GM21529 (cell line): Measurements from ENCODE around the gene PDZD8.

Experiments
- ATAC-seq: cut with Tn5 transposase; IDR thresholded peaks from one replicate; pipeline ENCODE4 v1.9.1; 2021; ENCODE audit not compliant: unreplicated experiment

The PDZD8 gene

DNA sequence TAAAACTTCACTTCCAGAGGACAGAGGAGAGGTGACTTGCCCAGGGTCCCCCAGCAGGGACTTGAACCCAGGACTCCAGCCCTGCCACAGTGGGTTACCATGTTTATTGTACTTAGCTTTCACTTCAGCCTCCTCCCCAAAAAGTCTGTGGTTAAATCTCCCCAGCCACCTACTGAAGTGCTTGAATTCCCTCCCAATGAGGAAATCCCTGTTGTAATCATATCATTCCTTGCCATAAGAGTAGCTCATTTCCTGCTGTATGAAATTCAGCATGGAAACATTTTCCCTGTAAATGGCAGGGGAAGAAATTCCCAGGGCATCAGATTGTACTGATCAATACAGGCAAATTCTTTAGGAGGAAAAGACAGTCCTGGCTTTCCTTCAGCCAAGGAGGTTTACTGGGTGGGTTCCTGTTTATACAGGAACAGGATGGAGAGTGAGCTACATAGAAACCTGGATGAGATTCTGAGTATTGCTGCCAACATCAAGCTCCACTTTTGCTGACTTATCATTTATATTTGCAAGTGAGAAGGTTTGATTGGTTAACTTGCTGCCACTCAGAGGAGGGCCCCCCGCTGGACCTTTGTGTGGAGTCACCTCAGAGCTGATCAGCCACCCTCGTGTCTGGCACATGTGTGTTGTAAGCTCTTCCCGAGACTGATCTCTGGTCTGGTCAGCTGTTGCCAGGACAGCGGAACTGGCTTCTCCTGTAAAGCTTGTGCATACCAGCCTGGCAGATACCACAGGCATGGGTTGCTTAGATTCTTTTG lies 16.4 kb upstream of the PDZD8 start:
- no peak for ATAC-seq

DNA sequence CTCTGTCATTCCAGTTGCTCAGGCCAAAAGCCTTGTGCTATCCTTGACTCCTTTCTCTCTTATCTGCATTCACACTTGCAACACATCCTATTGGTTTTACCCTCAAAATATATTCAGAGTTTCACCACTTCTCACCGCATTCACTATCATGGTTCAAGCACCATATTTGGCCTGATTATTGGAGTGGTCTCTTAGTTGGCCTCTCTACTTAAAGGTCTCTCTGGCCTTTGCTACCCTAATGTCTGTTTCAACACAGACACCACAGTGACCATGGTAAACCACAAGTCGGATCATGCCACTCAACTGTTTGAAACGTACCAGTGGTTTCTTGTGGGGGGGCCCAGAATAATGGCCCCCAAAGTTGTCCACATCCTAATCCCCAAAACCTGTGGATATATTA lies 15.2 kb upstream of the PDZD8 start:
- ATAC-seq, result no peak

DNA sequence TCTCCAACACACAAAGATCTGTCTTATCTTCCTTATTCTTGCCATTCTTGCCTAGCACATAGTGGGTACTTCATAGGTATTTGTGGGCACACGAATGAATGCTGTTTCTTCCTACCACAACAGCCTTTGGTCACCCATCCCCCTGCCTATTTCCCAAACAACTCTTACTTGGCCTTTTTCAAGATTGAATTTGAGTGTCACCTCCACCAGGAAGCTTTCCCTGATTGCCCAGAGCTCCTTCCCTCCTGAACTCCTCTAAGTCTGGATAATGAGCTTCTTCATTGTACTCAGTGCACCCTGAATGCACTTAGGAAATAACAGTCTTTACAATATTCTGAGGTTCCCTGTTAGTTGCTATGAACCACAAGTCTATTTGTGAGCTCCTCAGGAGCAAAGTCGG lies 11.6 kb upstream of the PDZD8 start:
- no peak for ATAC-seq

DNA sequence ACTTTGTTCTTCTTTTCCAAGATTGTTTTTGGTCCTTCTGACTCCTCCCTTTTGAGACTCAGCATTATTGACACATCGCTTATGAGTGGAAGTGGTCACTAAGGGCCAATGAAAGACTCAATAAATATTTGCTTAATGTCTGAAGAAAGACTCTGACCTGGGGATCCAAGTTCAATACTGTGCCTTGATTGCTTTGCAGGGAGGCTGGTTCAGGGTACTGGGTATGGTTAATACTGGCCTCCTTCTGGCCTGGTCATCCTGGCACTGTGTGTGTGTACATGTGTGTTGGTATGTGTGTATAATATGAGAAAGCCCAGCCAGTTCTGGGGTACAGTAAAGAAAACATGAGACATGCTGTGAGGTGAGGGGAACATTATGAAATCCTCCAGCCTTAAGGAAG lies 7.6 kb upstream of the PDZD8 start:
- ATAC-seq, result no peak

DNA sequence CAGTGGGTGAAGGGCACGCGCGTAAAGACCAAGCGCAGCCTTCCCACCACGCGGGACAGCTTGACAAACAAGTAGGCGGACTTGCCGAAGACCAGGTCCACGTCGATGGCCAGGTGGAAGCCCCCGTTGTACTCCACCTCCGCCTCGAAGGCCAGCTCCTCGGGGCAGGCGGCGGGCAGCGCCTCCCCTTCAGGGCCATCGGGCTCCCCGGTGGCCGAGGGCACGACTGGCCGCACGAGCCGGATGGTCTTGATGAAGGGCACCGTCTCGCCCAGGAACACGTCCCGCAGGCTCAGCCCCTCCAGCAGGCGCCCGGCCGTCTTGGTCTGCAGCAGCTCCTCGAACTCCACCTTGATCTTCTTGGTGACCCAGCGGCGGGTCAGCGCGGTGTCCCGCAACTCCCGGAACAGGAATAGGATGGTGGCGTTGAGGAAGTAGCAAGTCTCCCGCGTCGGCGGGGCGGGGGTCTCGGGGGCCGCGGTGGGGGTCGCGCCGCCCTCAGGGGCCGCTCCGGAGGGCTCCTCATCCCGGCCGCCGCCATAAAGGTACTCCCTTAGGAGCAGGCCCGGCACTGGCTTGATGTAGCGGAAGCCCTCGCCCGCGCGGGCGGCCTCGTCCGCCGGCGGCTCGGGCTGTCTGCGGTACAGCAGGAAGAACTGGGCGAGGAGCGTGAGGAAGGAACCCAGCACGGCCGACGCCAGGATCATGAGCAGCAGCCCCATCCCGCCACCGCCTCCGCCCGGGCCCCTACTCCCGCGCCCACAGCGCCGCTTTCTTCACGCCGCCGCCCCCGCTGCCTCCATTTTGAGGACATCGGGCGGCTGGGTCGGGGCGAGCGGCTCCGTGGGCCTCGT lies 507 bp downstream of the PDZD8 start:
- ATAC-seq, result peak; percentile 39

DNA sequence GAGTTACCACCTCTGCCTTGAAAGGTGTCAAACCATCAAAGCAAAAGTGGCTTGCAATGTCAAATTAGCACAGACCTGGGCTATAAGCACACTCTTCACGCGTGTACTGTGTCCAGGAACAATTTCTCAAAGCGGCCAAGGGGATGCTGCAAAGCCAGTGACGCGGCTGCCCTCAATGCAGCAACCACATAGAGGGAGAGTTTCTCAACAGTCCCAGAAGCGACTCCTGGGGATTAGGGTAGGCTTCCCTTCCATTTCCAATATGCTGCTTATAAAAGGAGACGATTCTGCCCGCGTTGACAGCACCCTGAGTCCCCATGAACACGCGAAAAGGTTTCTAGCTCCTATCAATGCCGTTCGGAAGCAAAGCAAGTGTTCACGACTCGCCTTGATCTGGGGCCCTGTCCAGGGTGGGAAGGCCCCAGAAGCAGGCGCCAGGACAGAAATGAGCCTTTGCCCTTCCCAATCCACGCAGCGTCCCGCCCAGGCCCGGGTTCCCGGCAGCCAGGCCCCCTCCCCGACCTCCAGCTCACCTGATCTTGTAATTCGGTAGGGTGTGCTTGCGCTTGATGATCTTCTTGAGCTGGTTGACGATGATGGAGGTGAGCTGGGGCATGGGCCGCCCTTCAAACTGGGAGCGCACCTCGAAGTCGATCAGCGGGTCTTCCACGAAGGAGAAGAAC lies 1.3 kb downstream of the PDZD8 start:
- ATAC-seq, result peak; percentile 23

DNA sequence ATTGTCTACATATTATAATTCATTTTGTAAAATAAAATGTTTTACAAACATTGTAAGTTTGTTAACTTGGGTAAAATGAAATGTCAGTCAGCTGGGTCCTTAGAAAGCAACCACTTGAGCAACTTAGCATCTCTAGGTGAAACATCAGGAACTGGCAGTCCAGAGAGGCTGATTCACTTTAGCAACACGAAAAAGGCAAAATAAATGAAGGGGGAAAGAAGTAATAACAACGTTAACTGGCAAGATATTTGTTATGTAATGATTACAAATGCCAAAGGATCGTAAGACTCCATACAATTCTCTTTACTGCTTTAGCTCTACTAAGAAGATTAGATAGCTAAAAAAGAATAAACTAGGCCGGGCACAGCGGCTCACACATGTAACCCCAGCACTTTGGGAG lies 5.0 kb downstream of the PDZD8 start:
- ATAC-seq, result no peak

DNA sequence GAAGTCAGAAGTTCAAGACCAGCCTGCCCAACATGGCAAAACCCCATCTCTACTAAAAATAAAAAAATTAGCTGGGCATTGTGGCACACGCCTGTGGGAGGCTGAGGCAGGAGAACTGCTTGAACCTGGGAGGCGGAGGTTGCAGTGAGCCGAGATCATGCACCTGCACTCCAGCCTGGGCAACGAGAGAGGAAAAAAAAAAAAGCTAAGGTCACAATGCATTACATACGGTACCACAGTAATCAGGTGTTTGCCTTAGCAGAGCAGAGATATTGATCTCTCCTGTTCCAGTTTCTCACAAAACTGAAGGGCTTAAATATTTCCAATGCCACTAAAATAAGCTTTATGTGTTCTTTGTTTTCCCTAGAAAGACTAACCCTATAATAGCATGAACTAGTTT lies 7.5 kb downstream of the PDZD8 start:
- ATAC-seq, result no peak

DNA sequence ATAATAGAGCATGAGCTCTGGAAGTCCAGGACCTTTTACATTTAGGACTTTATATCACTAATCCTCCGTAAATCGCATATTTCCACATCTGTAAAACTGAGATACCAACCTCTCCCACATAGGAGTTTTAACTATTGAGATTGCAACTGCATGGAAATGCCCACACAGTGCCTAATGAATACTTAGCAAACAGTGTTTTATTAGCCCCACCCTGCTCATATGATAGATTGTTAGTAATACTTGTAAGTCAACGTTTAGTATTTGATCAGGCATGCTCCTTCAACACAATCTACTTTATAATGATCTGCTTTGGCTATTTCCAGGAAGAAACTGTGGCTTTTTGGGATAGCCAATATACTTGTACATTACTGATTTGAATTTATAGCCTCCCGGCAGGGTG lies 8.5 kb downstream of the PDZD8 start:
- no peak for ATAC-seq

DNA sequence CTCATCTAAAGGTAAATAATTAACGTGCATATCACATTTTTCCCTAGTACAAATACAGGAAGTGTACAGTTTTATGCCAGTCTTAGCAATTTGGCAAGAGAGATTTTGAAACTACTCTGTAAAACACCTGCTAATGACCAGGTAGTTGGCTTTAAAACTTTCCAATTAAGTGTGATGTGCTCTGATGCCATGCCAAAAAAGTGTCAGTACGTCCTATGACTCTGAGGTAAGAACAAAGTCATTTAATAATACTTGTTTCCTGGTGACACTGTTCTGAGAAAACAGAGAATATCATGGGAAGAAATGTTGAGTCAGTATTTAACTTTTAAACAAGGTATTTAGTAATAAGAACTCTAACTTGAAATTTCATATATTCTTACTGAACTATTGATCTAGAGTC lies 9.6 kb downstream of the PDZD8 start:
- ATAC-seq, result no peak

DNA sequence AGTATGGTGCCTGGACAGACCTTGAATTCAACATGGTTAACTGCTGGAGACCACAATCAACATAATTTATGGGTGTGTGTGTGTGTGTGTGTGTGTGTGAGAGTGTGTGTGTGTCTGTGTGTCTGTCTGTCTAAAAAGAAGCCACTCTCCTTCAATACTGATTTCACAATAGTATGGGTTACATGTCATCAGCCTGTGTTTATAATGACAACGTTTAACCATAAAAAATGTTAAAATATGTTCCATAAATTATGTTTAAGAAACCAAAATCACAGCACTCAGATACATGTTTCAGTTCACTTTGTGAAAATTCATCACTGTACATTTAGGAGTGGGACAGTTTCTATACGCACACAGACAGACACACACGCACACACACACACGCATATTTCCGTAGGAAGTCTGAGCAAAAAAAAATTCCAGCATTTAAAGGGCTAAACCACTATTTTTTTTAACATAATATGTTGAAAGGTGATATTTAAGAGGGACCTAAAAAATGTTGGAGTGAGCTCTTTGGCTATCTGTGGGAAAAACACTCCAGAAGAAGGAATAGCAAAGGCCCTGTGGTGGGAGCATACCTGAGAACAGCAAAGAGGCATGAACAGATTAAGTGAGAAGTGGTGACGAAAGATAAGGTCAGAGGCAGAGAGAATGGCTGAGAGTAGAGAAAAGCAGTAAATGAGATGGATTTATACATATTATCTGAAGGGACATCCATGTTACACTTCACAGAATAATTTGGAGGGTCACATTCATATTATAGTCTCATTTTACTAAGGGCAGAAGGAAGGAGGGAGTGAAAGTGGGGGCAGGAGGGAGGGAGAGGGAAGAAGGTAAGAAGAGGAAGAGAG lies 10.9 kb downstream of the PDZD8 start:
- no peak for ATAC-seq

DNA sequence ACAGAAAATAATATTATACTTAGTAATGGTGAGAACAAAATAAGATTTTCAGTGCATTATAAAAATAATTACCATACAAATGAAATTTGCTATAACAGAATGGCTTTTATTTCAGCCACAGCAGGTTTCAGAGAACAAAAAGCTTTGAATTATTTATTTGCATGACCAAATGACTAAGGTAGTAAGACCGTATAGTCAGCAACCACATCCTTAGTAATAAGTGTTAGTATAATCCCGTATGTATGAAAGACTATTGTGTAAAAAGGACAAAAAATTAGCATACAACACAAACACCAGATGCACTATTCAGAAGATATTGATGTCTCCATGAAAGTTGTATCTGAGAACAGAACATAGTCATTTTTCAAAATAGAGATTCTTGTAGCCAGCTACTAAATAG lies 12.2 kb downstream of the PDZD8 start:
- ATAC-seq, result peak; percentile 37

DNA sequence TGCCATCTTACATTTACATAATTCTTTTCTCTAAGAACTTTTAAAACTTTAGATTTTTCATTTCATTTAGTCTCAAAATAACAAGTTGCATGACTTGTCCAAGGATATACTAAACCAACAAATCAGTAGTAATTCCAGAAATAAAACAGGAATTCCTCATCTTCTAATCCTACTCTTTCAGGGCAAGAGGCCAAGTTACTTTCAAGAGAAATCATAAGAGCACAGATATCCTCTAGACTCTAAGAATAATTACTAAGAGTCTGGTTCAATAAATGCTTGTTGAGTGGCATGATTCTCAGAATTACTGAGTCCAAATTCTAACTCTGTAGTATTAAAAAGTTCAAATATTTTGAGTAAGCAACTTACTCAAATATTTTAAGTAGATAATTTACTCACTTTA lies 12.9 kb downstream of the PDZD8 start:
- ATAC-seq, result no peak

DNA sequence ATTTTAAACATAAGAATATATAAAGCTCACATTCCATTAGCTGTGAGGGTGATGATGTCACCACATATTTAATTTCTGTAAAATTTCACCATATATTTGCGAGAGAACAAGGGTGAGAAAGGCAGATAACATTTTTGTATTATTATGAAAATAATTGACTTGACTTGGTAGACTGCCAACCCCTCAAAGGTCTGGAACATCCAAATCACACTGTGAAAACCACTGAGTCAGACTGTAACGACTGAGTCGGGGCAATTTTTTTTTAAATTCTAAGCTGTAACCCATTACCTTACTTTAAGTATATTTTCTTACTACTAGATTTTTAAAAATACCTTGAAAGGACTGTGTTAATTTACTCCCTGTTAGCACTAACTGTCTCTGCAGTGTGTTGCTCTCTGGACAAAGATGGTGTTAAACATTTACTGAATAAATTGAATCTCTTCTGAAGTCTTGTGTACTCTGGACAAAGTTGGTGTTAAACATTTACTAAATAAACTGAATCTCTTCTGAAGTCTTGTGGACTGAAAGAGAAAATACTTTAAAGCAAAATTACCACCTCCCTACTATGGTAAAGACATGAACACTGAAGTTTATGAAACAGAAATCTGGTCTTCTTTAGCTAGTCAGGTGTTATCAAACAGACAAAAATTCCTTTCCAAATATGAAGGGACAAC lies 14.1 kb downstream of the PDZD8 start:
- peak; percentile 53 for ATAC-seq

DNA sequence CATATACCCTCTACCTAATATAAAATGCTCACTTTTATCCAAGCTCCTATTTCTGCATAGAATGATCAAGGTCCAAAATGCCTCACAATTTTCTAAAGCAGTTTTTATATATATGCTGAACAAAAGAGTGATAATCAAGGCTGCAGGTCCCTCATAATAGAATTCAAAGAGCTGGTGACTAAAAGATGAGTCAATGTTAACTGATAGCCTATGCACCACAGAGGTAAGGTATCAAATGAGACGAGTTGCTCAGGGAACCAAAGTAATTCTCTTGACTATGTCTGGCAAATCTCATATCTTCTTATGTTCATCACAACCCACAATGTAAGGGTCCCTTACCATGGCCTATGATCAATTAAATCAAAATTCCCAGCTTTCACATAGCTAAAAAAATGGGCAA lies 15.2 kb downstream of the PDZD8 start:
- no peak for ATAC-seq

DNA sequence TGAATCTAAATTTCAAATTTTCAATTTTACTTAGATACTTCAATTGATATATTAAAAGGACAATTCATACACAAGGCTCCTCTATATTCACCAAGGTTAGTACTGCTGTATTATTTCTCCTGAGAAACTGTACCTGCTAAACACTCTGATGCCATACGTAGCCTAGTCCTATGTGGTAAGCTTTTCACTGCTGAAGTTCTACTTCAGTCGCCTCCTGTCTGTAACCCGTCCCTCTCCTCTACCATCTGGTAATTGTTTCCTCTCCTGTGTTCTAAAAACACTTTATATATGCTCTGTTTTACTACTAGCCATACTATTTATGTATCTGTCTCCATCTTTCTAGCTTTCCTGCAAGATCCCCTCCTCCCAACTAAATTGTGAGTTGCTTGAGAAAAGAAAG lies 20.2 kb downstream of the PDZD8 start:
- ATAC-seq, result no peak

DNA sequence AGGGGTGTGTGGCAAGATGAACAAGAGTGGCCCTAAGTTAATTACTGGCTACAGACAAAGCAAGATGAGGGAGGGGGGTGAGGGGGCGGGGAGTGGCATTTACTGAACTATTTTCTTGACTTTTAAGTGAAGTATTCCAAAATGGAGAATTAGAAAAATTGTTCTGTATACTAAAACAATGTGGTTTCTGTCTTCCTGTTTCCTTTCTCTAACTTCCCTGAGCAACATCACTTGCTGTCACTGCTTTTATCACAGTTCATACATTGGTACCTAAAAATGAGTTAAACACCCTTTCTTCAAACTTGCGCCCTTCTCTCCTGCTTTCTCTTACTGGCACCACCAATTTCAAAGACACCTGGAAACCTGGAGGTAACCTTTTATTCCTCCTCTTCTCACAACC lies 21.6 kb downstream of the PDZD8 start:
- ATAC-seq, result no peak

DNA sequence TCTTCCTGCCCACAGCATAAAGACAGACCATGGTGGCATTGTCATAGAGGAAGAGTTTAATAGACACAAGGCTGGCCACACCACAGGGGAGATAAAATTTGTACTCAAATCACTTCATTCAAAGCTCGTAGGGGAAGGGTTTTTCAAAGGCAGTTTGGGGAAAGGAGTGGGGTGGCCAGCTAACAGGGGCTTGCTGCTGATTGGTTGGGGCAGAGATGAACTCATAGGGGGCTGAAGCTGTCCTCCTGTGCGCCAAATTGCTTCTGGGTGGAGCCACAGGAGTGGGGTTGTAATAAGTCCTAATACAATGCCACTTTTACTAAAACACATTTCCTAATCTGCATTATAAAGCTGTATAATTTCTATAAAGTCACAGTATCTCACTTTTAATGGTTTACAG lies 22.5 kb downstream of the PDZD8 start:
- ATAC-seq, result no peak

DNA sequence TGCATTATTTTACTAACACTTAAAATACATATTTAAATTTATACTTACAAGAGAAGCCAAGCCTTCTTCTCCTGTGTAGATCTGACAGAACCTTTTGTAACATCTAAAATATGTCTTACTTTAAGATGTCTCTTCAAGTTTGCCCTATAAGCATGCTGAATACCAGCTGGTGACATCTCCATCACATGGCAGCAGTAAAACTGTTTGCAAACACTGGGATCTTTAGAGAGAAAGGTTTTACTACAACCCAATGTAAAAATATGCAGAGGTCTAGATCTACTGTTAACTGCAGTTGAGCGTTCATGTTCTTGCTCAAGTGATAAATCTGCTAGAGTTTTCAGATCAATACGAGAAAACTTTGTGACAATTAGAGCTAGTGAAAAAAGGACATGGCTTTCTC lies 23.2 kb downstream of the PDZD8 start:
- no peak for ATAC-seq

DNA sequence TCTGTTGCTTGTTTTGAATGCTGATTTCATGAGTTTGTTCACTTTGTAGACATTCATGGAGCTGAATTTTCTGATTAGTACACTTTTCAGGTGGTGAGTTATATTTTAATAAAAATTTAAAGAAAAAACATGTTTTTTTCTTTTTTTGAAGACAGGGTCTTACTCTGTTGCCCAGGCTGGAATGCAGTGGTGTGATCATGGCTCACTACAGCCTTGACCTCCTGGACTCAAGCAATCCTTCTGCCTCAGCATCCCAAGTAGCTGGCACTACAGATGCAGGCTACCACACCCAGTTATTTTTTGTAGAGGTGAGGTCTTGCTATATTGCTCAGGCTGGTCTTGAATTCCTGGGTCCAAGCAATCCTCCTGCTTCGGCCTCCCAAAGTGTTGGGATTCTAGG lies 23.7 kb downstream of the PDZD8 start:
- ATAC-seq, result no peak
